ENCODE data around the gene HSH2D.

The HSH2D gene

DNA sequence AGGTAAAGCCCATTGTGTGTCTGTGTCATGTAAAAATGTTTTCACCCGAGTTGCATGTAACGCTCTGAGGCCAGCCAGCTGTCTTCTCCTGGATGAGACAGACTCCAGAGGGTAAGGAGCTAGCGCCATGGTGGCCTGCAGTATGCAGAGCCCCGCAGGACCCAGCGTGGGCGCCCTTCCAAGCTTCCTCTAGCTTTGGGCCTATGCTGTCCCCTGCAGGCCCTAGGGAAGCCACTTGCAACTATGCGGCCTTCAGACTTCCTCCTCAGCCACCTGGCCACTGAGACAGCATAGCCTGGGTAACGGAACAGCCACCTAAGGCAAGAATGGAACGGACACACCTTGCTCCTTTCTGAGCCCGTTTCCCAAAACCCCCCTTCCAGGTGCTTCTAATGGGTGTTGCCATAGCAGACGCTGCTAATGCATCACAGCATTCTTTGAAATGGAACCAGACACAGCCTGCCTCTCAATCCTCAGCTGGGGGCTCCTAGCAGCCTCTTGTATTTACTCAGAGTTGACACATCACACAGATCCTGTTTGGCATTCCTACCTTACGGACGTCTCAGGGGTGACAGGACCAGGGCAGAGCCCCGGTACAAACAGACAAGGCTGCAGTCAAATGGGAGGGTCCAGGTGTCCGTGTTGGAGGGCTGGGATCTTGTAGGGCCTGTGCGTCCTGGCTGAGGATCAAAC, 47.9 kb downstream of the HSH2D start:
- DNase-seq (ENCODE audit: low read depth in 2 of 3, low spot score in 1 of 3), result no peak

- DNase-seq (ENCODE audit: low read depth in 2 of 3, low spot score in 1 of 3), result no peak
These were observed 50.0 kb downstream of the HSH2D start for GRCh38 chr19:16193466-16193865.

DNA sequence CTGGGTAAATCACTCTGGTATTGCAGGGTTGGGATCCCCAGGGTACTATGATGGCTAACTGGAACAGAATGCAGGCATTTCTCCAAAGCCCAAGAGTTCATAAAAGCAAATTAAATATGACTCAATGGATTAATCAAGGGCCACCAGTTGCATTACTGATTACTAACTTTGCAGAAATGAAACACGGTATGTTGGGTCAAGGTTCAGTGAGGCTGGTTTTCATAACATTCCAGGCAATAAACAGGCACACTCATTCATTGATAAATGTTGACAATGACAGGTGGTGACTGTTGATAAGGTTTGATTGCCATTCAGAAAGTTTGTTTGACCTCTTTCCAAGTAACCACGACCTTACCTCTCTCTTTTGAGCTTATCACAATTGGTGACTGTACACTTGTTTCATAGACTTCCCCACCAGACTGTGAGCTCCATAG, 53.7 kb downstream of the HSH2D start:
- no peak for DNase-seq (ENCODE audit: low read depth in 2 of 3, low spot score in 1 of 3)

DNA sequence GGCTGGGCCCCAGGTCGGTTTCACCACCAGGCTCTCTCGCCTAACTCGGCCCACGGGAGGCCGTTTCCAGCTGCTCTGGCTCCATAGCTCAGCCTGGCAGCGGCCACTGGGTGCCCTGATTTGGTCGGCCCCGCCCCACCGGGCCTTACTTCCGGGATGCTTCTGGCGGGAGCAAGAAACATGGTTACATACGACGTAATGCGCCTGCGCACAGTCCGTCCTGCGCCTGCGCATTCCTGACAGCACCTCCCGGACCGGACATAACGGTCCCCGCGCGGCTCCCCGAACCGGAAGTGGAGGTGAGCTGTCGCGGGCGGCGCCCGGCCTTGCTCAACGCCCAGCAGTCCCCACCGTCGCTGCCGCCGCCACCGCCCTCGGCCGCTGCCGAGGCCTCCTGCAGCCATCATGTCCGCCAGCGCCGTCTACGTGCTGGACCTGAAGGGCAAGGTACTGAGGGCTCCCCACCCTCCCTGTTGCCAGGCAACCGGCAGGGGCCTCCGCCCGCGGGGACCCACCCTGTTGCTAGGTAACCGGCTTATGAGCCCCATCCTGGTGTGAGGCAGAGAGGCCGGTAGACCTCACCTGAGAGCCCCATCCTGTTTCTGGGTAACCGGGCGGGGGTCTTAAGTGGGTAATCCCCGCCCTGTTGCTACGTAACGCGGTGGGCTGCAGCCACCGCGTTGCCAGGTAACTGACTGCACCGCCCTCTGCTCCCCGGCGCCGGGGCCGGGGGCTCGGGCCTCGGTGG, 54.3 kb downstream of the HSH2D start, which contains the start of gene AP1M1:
Gene AP1M1 (plus strand): TSS at position 290 of the 748 bp plus-strand sequence. CDS start 116 bp downstream, at position 406.
- DNase-seq (ENCODE audit: low read depth in 2 of 3, low spot score in 1 of 3), result peak; percentile 98

- DNase-seq (ENCODE audit: low read depth in 2 of 3, low spot score in 1 of 3), result no peak
These were observed 54.8 kb downstream of the HSH2D start for GRCh38 chr19:16198370-16198651.

GRCh38 chr19:16199275-16199932, 55.9 kb downstream of the HSH2D start:
- DNase-seq (ENCODE audit: low read depth in 2 of 3, low spot score in 1 of 3), result no peak

DNA sequence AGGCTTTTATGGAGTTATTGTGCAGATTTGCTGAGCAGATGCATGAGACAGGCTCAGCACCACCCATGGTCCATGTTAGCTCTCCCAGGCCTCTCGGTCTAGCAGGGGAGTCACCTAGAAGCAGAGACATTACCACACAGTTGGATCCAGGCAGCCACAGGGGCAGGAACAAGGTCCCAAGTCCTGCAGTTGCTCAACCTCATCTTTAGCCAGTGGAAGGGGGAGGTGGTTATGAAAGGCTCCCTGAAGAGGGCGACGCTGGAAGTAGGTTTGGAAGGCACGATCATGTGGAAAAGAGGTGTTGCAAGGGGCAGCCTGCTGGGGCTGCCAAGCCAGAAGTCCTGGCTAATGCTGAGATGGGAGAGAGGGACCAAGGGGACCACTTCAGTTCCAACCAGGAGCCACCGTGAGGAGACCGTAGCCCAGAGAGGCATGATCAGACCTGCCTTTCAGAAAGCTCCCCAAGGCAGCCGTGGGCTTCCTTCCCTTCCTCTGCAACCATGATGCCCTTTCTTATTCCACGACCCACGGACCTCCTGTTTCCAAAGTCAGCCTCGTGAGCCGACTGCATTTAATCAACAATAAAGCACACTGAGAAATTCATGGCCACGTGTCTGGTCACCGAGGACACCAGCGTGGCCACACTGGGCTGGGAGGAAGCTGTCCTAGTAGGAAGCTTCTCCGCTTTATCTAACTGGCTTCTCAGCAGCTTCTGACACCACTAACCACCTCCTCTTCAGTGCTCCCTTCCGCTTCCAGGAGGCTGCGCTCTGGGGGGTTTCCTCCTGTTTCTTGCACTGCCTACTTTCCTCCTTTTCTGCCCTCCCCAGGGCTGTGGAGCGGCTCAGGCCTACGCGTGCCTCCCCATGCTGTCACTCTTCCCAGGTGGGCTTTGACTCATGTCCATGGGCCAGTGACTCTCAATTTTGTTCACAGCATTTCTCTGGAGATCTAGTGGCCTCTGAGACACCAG, 56.8 kb downstream of the HSH2D start:
- DNase-seq (ENCODE audit: low read depth in 2 of 3, low spot score in 1 of 3), result no peak

- DNase-seq (ENCODE audit: low read depth in 2 of 3, low spot score in 1 of 3), result no peak
These were observed 57.5 kb downstream of the HSH2D start for GRCh38 chr19:16201011-16201391.

DNA sequence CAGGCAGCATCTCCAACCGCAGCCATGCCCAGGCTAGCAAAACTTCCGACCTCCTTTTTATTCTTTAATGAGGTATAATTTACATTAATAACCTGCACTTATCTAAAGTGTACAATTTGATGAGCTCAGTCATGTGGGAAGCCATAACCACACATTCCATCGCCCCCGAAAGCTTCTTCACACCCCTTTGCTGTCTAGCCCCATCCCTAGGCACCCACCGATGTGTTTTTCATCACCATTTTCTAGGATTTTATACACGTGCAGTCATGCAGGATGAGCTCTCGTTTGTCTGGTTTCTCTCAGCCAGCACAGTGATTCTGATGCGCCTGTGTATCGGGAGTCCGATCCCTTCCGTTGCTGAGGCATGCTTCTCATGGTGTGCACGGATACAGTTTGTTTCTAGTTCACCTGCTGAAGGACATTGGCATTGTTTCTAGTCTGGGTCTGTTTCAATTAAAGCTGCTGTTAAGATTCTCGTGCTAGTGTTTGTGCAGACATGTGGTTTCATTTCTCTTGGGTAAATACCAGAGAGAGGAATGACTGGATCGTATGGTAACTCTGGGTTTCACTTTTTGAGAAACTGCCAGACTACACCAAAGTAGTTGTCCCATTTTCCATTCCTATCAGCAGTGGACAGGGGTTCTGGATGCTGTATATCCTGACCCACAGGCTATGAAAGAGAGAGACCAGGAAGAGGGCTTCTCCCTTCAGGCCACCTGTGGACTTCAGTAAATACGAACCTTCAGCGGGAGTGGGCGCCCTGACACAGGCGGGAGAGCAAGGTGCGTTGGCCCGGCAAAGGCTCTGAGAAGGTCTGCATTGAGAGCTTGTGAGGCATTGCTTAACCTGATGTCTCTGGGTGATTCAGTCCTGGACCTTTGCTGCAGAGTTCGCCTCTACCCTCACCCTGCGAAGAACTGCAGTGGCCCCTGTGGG, 59.1 kb downstream of the HSH2D start:
- no peak for DNase-seq (ENCODE audit: low read depth in 2 of 3, low spot score in 1 of 3)

- DNase-seq (ENCODE audit: low read depth in 2 of 3, low spot score in 1 of 3), result no peak
These were observed 59.9 kb downstream of the HSH2D start for GRCh38 chr19:16203256-16204004.

GRCh38 chr19:16204005-16204294, 60.5 kb downstream of the HSH2D start:
- no peak for DNase-seq (ENCODE audit: low read depth in 2 of 3, low spot score in 1 of 3)

DNA sequence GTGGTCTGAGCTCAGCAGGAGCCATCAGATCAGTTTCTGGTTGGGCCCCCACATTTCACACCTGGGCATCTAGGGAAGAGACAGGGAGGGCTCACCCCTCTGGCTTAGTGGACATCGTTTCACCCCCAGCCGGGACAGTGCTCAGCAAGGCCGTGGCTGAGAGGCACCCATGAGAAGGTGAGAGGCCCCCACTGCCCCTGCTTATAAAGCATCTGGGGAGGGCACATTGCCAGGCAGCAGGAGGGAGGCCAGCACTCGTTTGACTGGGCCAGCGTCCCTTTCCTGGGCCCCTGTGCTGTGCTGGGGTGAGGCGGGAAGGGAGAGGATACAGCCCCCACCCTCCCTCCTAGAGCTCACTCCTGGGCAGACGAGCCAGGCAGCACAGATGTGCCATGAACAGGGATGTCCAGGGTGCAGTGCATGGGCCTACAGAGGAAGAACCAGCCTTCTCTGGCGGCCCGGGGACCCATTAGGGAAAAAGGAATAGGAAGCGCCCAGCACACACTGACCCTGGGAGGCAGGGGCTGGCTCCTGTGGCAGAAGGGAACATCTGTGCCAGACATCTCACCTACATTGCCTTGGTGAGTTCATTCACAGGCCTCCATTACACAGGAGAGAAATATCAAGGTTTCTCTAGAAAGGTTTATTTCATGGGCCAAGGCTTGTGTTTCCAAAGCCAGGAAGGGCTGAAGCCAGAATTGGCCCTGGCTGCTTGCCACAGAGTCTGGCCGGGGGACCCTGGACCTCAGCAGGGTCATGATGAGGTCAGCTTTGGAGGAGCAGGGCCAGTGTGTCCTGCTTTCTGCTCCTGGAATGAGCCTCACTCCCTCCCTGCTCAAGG, 61.9 kb downstream of the HSH2D start:
- DNase-seq (ENCODE audit: low read depth in 2 of 3, low spot score in 1 of 3), result no peak

GRCh38 chr19:16206046-16206605, 62.6 kb downstream of the HSH2D start:
- DNase-seq (ENCODE audit: low read depth in 2 of 3, low spot score in 1 of 3), result no peak

DNA sequence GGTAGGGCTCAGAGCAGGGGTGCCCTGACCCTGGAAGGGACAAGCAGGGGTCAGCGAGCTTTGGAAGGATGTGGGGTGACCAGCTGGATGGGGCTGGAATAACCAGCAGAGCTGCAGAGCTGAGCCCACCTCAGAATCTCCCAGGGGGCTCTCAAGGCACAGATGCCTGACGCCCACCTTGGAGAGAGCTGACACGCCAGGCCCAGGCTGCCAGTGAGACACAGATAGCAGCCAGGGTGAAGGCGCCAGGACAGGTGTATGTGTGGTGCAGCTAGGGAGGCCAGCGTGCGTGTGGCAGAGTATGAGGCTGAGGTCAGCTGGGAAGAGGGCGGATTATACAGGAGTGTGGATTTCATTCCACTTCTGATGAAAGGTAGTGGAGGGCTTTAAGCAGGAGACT, 63.2 kb downstream of the HSH2D start:
- no peak for DNase-seq (ENCODE audit: low read depth in 2 of 3, low spot score in 1 of 3)

DNA sequence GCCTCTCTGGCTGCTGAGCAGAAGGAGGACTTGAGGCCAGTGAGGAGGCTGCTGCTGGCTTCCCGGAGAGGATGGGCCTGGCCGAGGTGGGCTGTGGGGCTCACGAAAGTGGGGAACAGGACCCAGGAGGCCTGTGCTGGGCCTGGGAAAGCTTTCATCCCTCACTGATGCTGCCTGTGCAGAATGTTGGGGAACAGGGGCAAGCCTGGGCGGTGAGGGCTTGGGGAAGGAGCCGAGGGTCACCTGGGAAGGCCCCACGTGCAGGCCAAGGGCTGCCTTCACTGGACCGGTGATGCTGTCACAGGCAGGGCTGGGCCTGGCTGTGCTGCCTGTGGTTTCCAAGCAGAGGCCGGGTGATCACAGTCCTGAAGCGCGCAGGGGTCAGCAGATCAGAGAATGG, 63.6 kb downstream of the HSH2D start:
- DNase-seq (ENCODE audit: low read depth in 2 of 3, low spot score in 1 of 3), result no peak

DNA sequence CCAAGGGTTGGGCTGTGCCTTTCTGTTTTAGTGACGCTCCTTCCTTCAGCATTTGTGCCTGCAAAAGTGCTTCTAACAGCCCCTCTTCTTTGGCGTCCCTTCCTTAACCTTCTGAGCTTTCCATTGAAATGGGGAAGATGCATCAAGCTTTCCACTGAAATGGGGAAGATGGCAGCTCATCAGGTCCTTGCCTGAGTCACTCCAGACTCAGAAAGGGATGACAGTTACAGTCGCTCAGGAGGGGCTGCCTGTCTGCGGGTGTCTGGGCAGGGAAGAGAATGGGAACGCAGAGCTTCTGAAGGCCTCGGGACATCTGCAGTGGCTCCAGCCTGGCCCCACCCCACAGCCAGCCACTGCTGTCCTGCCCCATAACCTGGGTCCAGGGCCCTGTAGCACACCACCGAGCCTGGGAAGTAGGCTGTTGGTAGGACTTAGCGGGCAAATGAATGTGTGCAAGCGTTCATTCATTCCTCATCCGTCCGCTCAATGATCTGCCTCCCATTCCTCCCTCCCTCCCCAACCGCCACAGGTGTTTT, 64.1 kb downstream of the HSH2D start:
- DNase-seq (ENCODE audit: low read depth in 2 of 3, low spot score in 1 of 3), result no peak
